HG03025 (cell line): ENCODE measurements around the gene TMPRSS9.
A peak's percentile ranks its signal among the peaks of the same experiment; 100 is the strongest.
"Not testable (repeated sequence)": the region's sequence is repeated elsewhere in the genome, so short reads cannot be mapped to it uniquely, and the experiment has no call there.

ENCODE experiments used
- ATAC-seq: cut with Tn5 transposase; IDR thresholded peaks from one replicate; pipeline ENCODE4 v1.9.1; 2021; ENCODE audit warnings: mild to moderate bottlenecking, moderate library complexity; ENCODE audit not compliant: unreplicated experiment, low FRiP score

The TMPRSS9 gene

GRCh38 chr19:2416321-2417097 lies 56.4 kb downstream of the TMPRSS9 start:
- no peak for ATAC-seq

GRCh38 chr19:2417436-2417835 lies 57.4 kb downstream of the TMPRSS9 start:
- not testable (repeated sequence) for ATAC-seq

GRCh38 chr19:2417881-2418406 lies 57.9 kb downstream of the TMPRSS9 start:
- no peak for ATAC-seq

GRCh38 chr19:2419754-2420153 lies 59.7 kb downstream of the TMPRSS9 start:
- no peak for ATAC-seq

- ATAC-seq: no peak
Observed at GRCh38 chr19:2420490-2420889, 60.4 kb downstream of the TMPRSS9 start.

GRCh38 chr19:2421581-2422306 lies 61.7 kb downstream of the TMPRSS9 start:
- no peak for ATAC-seq

- no peak for ATAC-seq
Observed at GRCh38 chr19:2423071-2423914, 63.2 kb downstream of the TMPRSS9 start.

- no peak for ATAC-seq
Observed at GRCh38 chr19:2423915-2424685, 64.0 kb downstream of the TMPRSS9 start.

- no peak for ATAC-seq
Observed at GRCh38 chr19:2424686-2425621, 64.9 kb downstream of the TMPRSS9 start.

GRCh38 chr19:2425622-2426581 lies 65.8 kb downstream of the TMPRSS9 start:
- no peak for ATAC-seq

GRCh38 chr19:2426611-2427428 lies 66.8 kb downstream of the TMPRSS9 start:
- peak; percentile 7 for ATAC-seq

- peak; percentile 57 for ATAC-seq
Observed at GRCh38 chr19:2427429-2428320, 67.6 kb downstream of the TMPRSS9 start, which contains the start of gene TIMM13. TSS of gene TIMM13 (minus strand) at chr19:2427586. CDS start at chr19:2427533, 53 bp downstream.

GRCh38 chr19:2428321-2428690 lies 68.2 kb downstream of the TMPRSS9 start:
- ATAC-seq: no peak

GRCh38 chr19:2428756-2429711 lies 69.0 kb downstream of the TMPRSS9 start:
- ATAC-seq: no peak
